ENCODE results near the gene MYRIP.
"Not testable (repeated sequence)": the region's sequence is repeated elsewhere in the genome, so short reads cannot be mapped to it uniquely, and the experiment has no call there.

GRCh38 chr3:39778168-39778567, 31.2 kb upstream of the MYRIP start:
- TF ChIP-seq CTCF (IDR thresholded peaks at IDR 0.05; ENCODE audit: low read depth, low read length, missing input control); JUND (IDR thresholded peaks at IDR 0.05); YY1 (IDR thresholded peaks at IDR 0.05); RAD21 (IDR thresholded peaks at IDR 0.05); MAX (IDR thresholded peaks at IDR 0.05); ZBTB33 (IDR thresholded peaks at IDR 0.05): not testable (repeated sequence)

Measured in liver (tissue), 3 donors.